HEK293T (cell line): ENCODE results near the gene NCDN.

Experiments
- CTCF ChIA-PET: fragments of 350-600 bp; formaldehyde crosslinking; extraction: SDS; loops from one replicate; lab custom pipeline; 2021; ENCODE audit warnings: antibody characterized with exemption, inconsistent platforms; lab: Yijun Ruan, JAX
- POLR2A ChIA-PET: fragments of 350-600 bp; formaldehyde crosslinking; extraction: SDS; loops from one replicate; lab custom pipeline; 2020; ENCODE audit warnings: antibody characterized with exemption, inconsistent platforms; lab: Yijun Ruan, JAX
- DNase-seq: peaks from one replicate; pipeline ENCODE4 v3.0.0; 2012; ENCODE audit warnings: mixed read lengths; ENCODE audit errors: extremely low spot score
- ARNT ChIP-seq: fragments of 450-650 bp; IDR thresholded peaks from 2 replicates; pipeline ENCODE4 v1.6.1; 2017; ENCODE audit warnings: mild to moderate bottlenecking
- BHLHE40 ChIP-seq: fragments of 450-650 bp; IDR thresholded peaks from 2 replicates; pipeline ENCODE4 v1.6.1; 2016; ENCODE audit warnings: mild to moderate bottlenecking, moderate library complexity, borderline replicate concordance
- CTBP1 ChIP-seq: fragments of 450-650 bp; IDR thresholded peaks from 2 replicates; pipeline ENCODE4 v1.6.1; 2016; ENCODE audit warnings: borderline replicate concordance
- ELF4 ChIP-seq: fragments of 450-650 bp; IDR thresholded peaks from 2 replicates; pipeline ENCODE4 v1.6.1; 2017; ENCODE audit warnings: antibody characterized with exemption
- FOXA1 ChIP-seq: fragments of 450-650 bp; IDR thresholded peaks from 2 replicates; pipeline ENCODE4 v1.6.1; 2016; ENCODE audit warnings: mild to moderate bottlenecking
- FOXK2 ChIP-seq: fragments of 450-650 bp; IDR thresholded peaks from 2 replicates; pipeline ENCODE4 v1.6.1; 2016; ENCODE audit warnings: mild to moderate bottlenecking
- FOXM1 ChIP-seq: fragments of 450-650 bp; IDR thresholded peaks from 2 replicates; pipeline ENCODE4 v1.6.1; 2017; ENCODE audit warnings: mild to moderate bottlenecking, borderline replicate concordance
- HDGF ChIP-seq: fragments of 450-650 bp; IDR thresholded peaks from 2 replicates; pipeline ENCODE4 v1.6.1; 2017; ENCODE audit warnings: antibody characterized with exemption, borderline replicate concordance
- L3MBTL2 ChIP-seq: fragments of 450-650 bp; conservative IDR thresholded peaks from 2 replicates; pipeline ENCODE4 v1.6.1; 2016; ENCODE audit warnings: mild to moderate bottlenecking
- LEF1 ChIP-seq: fragments of 450-650 bp; IDR thresholded peaks from 2 replicates; pipeline ENCODE4 v1.6.1; 2017; ENCODE audit warnings: mild to moderate bottlenecking, borderline replicate concordance
- NFRKB ChIP-seq: fragments of 450-650 bp; IDR thresholded peaks from 2 replicates; pipeline ENCODE4 v1.6.1; 2016; ENCODE audit warnings: mild to moderate bottlenecking, moderate library complexity
- PKNOX1 ChIP-seq: fragments of 450-650 bp; IDR thresholded peaks from 2 replicates; pipeline ENCODE4 v1.6.1; 2016
- SP1 ChIP-seq: fragments of 450-650 bp; IDR thresholded peaks from 2 replicates; pipeline ENCODE4 v1.6.1; 2017
- SUZ12 ChIP-seq: fragments of 450-650 bp; IDR thresholded peaks from 2 replicates; pipeline ENCODE4 v1.6.1; 2016; ENCODE audit warnings: mild to moderate bottlenecking
- TARDBP ChIP-seq: fragments of 450-650 bp; IDR thresholded peaks from 2 replicates; pipeline ENCODE4 v1.6.1; 2016
- ZNF384 ChIP-seq: fragments of 450-650 bp; IDR thresholded peaks from 2 replicates; pipeline ENCODE4 v1.6.1; 2016

The NCDN gene

GRCh38 chr1:35560256-35561225 is 2.9 kb downstream of the NCDN start:
- POLR2A ChIA-PET: interaction anchor here (1.2 to 2.9 kb wide), 3 partner anchors 81 to 209 kb away, joined by 3 to 14 read pairs (median 3); partner anchors contain the start of gene CLSPN
- DNase-seq: no peak
- CTCF ChIA-PET: no interaction called here
- TF ChIP-seq PKNOX1 (no peak), SP1 (no peak), LEF1 (no peak), BHLHE40 (no peak)

- TF ChIP-seq FOXA1 (no peak), SUZ12 (no peak), FOXK2 (no peak), SP1 (no peak), BHLHE40 (no peak)
- CTCF ChIA-PET: no interaction called here
- POLR2A ChIA-PET: interaction anchor here (1.2 to 2.9 kb wide), 3 partner anchors 80 to 208 kb away, joined by 3 to 14 read pairs (median 3); partner anchors contain the start of gene CLSPN
- no peak for DNase-seq
Measured at GRCh38 chr1:35561297-35561971, 3.8 kb downstream of the NCDN start.

GRCh38 chr1:35561972-35562680 is 4.5 kb downstream of the NCDN start:
- ChIA-PET CTCF (no interaction called here), POLR2A (interaction anchor here (1.2 to 2.9 kb wide), 3 partner anchors 80 to 207 kb away, joined by 3 to 14 read pairs (median 3); partner anchors contain the start of gene CLSPN)
- TF ChIP-seq TARDBP (no peak), PKNOX1 (no peak)
- no peak for DNase-seq

GRCh38 chr1:35563166-35563565 is 5.6 kb downstream of the NCDN start:
- ChIA-PET POLR2A (no interaction called here), CTCF (no interaction called here)
- no peak for DNase-seq
- no peak for TF ChIP-seq FOXK2

GRCh38 chr1:35564037-35564883 is 6.7 kb downstream of the NCDN start:
- DNase-seq: peak; percentile 73
- POLR2A ChIA-PET: interaction anchor here (0.5 kb wide), 1 partner anchor 357 kb away, joined by 3 read pairs; no protein-coding TSS in a partner anchor
- TF ChIP-seq PKNOX1 (no peak), FOXA1 (no peak), ARNT (no peak), BHLHE40 (no peak), FOXM1 (no peak)
- CTCF ChIA-PET: interaction anchor here (0.5 to 2.1 kb wide), 13 partner anchors 8 to 539 kb away, joined by 3 to 27 read pairs (median 4); partner anchors contain the start of gene CLSPN

GRCh38 chr1:35564884-35565741 is 7.5 kb downstream of the NCDN start:
- DNase-seq: no peak
- CTCF ChIA-PET: interaction anchor here (0.5 to 2.1 kb wide), 14 partner anchors 9 to 540 kb away, joined by 3 to 27 read pairs (median 4); partner anchors contain the start of gene CLSPN
- no peak for TF ChIP-seq HDGF
- no peak for TF ChIP-seq BHLHE40
- no peak for TF ChIP-seq LEF1
- TF ChIP-seq FOXM1: no peak
- no peak for TF ChIP-seq PKNOX1
- TF ChIP-seq ARNT: no peak
- TF ChIP-seq ZNF384: no peak
- TF ChIP-seq TARDBP: no peak
- TF ChIP-seq SP1: no peak
- no peak for TF ChIP-seq ELF4
- no peak for TF ChIP-seq L3MBTL2
- TF ChIP-seq CTBP1: no peak
- TF ChIP-seq NFRKB: no peak
- no peak for TF ChIP-seq SUZ12
- TF ChIP-seq FOXK2: no peak
- TF ChIP-seq FOXA1: no peak
- POLR2A ChIA-PET: interaction anchor here (0.5 kb wide), 1 partner anchor 358 kb away, joined by 3 read pairs; no protein-coding TSS in a partner anchor
